Testis (tissue), 2 donors: Measurements from ENCODE around the gene LKAAEAR1.

Experiments used
- CTCF ChIP-seq, 3 experiments: fragments of 450-650 bp in 2 of 3; fragments of 200-600 bp in 1 of 3; sonication (generic) in 1 of 3; IDR thresholded peaks; one replicate each; pipeline ENCODE4 v1.5.1; 2016 to 2019; ENCODE audit warnings: antibody characterized with exemption in 3 of 3, mild to moderate bottlenecking in 2 of 3, moderate library complexity in 1 of 3
- POLR2A ChIP-seq: fragments of 450-650 bp; IDR thresholded peaks from one replicate; pipeline ENCODE4 v1.6.1; 2017; ENCODE audit warnings: antibody characterized with exemption, mild to moderate bottlenecking, moderate library complexity

DNA sequence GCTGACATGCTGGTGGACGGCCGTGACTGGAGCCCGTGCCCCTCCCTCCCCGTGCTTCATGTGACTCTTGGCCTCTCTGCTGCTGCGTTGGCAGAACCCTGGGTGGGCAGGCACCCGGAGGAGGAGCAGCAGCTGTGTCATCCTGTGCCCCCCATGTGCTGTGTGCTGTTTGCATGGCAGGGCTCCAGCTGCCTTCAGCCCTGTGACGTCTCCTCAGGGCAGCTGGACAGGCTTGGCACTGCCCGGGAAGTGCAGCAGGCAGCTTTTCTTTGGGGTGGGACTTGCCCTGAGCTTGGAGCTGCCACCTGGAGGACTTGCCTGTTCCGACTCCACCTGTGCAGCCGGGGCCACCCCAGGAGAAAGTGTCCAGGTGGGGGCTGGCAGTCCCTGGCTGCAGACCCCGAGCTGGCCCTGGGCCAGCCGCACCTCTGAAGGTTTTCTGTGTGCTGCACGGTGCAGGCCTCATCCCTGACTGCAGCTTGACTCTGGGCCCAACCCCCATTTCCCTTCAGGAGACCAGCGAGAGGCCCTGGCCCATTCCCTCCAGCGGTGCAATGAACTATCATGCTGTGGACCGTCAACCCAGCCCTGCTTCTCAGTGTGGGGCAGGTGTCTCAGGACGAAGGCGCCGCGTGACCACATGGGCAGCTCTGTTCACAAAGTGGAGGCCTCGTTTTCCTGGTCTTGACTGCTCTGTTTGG lies 15.0 kb upstream of the LKAAEAR1 start:
- TF ChIP-seq CTCF (IDR thresholded peaks at IDR 0.05) (no peak), POLR2A (no peak)
